Spleen (tissue), 7 donors: ENCODE results near the gene THOC6.

ENCODE experiments used
- POLR2A ChIP-seq, 3 donors: fragments of 450-650 bp; IDR thresholded peaks; one replicate each; pipeline ENCODE4 v1.5.1; 2017; ENCODE audit warnings: antibody characterized with exemption in 3 of 3, mild to moderate bottlenecking in 1 of 3
- POLR2AphosphoS5 ChIP-seq, 3 donors: sonication (generic); formaldehyde crosslinking; IDR thresholded peaks; one replicate each; pipeline ENCODE4 v1.5.1; 2017; ENCODE audit warnings: antibody characterized with exemption in 3 of 3
- TF ChIP-seq, protein P1 (sequence below), 11 experiments: fragments of 200-600 bp in 7 of 11; fragments of 450-650 bp in 4 of 11; sonication (generic) in 4 of 11; IDR thresholded peaks in 8 of 11; conservative IDR thresholded peaks in 3 of 11; 1 replicate in 7 of 11; 2 replicates in 4 of 11; pipeline versions ENCODE4 v1.4.0 to v1.8.0; 2016 to 2021; ENCODE audit warnings: antibody characterized with exemption in 11 of 11, inconsistent platforms in 4 of 11, mild to moderate bottlenecking in 1 of 11
- donor health status: DM: no; HTN: no; CAD: no; lungs with moderate emphysema.
- donor health status: DM: no; HTN: no; CAD: no.
- donor health status: DM: no; HTN: no; CAD: no.

DNA sequence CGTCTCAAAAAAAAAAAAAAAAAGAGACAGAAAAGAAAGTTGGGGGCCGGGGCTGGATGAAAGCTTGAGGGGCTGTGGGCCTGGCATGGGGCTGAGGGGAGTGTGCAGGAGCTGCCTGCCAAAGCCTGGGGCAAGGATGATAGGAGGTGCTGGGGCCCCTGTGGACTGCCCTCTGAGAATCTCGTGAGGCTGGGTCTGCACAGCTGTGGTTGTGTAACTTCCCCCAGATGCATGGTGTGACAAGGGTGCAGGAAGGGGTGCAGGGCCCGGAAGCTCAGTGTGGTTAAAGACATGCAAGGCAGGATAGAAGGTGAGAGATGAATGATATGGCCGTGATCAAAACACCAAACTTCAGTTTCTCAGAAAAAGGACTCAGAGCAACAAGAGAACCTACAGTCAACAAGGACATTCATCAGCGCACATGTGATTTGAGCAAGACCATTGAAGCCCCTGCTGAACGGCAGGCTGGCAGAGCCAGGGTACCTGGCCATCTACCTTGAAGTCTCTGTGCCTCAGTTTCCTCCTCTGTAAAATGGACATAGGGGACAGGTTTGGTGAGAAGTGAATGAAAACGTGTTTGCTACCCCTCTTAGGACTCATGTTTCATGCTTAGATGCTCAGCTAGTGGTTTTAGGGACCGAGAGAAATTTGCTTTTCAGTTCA is 51.2 kb downstream of the THOC6 start:
- TF ChIP-seq, protein P1, sequence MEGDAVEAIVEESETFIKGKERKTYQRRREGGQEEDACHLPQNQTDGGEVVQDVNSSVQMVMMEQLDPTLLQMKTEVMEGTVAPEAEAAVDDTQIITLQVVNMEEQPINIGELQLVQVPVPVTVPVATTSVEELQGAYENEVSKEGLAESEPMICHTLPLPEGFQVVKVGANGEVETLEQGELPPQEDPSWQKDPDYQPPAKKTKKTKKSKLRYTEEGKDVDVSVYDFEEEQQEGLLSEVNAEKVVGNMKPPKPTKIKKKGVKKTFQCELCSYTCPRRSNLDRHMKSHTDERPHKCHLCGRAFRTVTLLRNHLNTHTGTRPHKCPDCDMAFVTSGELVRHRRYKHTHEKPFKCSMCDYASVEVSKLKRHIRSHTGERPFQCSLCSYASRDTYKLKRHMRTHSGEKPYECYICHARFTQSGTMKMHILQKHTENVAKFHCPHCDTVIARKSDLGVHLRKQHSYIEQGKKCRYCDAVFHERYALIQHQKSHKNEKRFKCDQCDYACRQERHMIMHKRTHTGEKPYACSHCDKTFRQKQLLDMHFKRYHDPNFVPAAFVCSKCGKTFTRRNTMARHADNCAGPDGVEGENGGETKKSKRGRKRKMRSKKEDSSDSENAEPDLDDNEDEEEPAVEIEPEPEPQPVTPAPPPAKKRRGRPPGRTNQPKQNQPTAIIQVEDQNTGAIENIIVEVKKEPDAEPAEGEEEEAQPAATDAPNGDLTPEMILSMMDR (IDR thresholded peaks at IDR 0.05 in 8 of 11, conservative IDR thresholded peaks at IDR 0.05 in 3 of 11) = no peak
- TF ChIP-seq POLR2AphosphoS5 (IDR thresholded peaks at IDR 0.05) (peak in 2 of 3 donors; percentile 68 to 86), POLR2A (IDR thresholded peaks at IDR 0.05) (no peak)
